HuH-7 (cell line): ENCODE measurements around the gene DYNLRB1.

Experiments
- DNase-seq: peaks from one replicate; pipeline ENCODE4 v3.0.0; 2011; ENCODE audit warnings: low spot score

The DYNLRB1 gene

GRCh38 chr20:34579191-34579978, 63.2 kb downstream of the DYNLRB1 start:
- no peak for DNase-seq

DNA sequence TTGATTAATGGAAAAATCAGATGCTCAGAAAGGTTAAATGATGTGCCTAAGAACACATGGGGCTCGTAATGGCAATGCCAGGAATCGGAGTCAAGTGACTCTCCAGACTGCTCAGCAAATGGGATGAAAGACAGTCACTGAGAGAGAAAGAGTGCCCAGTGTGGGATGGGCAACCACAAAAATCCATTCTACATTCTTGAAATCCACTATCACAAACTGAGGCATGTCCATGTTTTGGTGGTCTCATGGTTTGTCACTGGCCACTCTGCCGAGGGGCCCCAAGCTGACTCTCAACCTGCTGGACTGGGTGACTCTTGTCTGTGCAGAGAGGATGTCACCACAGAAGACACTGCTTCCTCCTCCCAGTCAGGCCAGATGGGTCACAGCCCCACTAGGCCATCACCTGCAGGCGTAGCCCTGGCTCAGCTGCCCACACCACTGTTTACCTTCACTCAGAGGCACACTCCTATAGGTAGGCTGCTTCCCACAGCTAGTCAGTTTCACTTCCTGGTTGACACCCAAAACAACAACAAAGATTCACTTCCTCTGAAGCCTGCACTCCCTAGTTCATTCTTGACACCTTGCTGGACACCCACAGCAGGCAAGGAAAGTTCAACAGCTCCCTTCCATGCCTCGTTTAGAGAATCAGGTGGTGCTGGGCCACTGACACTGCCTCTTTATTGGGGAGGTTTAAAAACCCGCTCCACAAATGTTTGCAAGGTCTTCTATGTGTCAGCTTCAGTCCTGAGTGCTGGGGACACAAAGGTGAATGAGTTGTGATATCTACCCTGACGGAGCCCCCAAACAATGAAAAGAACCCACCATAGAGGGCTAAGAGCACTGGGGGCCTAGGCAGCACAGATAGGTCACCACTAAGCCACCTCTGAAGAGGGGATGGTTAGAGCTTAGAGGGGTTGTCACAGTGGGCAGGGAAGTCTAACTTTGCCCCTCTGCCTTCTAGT, 64.0 kb downstream of the DYNLRB1 start:
- DNase-seq, result no peak

GRCh38 chr20:34581341-34582184, 65.3 kb downstream of the DYNLRB1 start:
- DNase-seq, result no peak

- DNase-seq, result no peak
These were observed 66.0 kb downstream of the DYNLRB1 start for GRCh38 chr20:34582221-34582620.

GRCh38 chr20:34582911-34583310, 66.7 kb downstream of the DYNLRB1 start:
- no peak for DNase-seq

DNA sequence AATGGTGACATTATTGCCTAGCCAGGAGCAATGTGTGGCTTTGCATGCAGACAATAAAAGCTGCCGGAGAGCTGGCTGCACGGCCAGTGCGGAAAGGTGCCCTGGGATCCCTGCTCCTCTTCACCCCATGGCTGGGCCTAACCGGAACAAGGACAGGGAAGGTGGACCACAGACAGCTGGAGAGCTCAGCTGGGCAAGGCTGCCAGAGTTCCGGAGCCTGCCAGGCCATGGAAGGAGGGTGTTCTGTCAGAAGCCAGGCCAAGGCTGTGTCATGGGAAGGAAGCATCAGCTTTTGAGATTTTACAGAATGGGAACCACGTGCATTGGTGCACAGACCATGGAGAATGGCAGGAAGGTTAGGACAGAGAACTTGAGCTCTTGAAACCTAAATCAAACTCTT, 67.3 kb downstream of the DYNLRB1 start:
- no peak for DNase-seq

- DNase-seq, result no peak
These were observed 68.8 kb downstream of the DYNLRB1 start for GRCh38 chr20:34585019-34585418.

- DNase-seq, result no peak
These were observed 70.4 kb downstream of the DYNLRB1 start for GRCh38 chr20:34586488-34587163.
